SIG-M5 treated with dmso at 0.1 percent for 504 hours (cell line): ENCODE measurements around the gene GPATCH4.
A peak's percentile ranks its signal among the peaks of the same experiment; 100 is the strongest.
"Not testable (repeated sequence)": the region's sequence is repeated elsewhere in the genome, so short reads cannot be mapped to it uniquely, and the experiment has no call there.

Source experiments
- DNase-seq: peaks from one replicate; lab custom pipeline; 2025; ENCODE audit not compliant: unreplicated experiment; lab: John Stamatoyannopoulos, UW

Gene GPATCH4

DNA sequence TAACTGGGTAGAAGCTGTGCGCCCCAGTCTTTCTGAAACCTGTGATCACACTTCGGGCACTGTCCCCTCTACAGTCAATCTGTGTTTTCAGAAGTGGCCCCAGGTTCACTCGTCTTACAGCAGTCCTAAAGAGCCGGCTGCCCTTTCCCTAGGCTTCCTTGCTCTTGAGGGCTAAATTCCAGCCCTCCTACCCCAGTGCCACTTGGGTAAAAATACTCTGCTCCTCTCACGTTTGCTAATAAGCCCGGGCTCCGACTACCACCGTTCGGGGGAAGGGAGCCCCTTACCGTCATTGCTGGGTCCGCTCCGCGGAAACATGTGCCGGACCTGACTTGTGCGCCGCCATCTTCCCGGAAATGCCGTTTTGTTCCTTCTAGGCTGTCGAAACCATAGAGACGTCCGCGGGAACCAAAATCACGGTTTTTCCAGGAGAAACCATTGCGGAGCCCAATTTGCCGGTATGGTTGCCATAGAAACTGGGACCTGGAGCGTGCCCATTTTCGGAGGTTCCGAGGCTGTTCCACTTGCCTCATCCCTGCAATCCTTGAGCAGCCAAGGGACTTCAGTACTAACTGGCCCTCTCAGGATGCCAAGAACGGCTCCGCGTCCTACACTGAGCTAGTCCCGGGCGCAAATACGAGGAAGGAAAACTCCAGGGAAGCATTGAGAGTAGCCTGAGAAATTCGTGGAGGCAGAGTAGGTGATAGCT is at the start of gene GPATCH4:
Gene GPATCH4 (minus strand): TSS at position 358 of the 709 bp plus-strand sequence.
- DNase-seq = peak; percentile 84

DNA sequence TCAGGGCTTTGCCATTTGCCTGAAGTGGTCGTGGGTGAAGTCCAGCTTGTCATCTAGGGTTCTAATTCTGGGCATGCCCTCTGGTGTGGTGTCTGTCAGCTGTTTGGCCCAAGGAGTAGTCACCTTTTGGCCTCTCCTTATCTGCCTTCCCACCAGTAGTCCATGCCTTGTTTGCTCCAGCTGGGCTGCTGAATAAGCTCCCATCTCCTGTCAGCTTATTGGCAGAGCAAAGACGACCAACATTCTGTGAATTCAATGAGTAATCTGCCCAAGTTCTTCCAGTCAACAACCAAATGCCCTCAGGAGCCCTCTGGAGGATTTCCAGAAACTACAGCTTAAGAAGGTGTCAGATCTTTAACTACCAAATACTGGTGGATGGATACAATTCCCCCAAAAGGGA is 47.7 kb upstream of the GPATCH4 start:
- peak; percentile 25 for DNase-seq

DNA sequence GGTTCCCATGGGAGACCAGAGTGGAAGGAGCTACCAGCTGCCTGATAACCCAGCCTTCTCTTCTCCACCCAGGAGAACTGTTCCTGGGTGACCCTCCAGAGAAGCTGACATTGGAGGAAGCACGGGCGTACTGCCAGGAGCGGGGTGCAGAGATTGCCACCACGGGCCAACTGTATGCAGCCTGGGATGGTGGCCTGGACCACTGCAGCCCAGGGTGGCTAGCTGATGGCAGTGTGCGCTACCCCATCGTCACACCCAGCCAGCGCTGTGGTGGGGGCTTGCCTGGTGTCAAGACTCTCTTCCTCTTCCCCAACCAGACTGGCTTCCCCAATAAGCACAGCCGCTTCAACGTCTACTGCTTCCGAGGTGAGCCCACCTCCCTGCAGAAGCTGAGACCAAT is 47.2 kb upstream of the GPATCH4 start:
- DNase-seq = no peak

DNA sequence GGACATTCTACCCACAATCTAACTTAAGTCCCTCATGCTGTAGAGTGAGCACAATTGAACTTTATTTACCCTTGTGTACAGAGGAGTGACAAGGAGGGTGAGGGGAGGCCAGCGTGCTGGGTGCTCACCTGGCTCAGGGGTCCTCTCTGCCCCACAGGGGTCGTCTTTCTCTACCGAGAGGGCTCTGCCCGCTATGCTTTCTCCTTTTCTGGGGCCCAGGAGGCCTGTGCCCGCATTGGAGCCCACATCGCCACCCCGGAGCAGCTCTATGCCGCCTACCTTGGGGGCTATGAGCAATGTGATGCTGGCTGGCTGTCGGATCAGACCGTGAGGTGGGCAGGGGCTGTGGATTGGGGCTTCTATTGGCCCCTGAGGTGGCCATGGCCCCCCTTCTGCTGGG is 46.1 kb upstream of the GPATCH4 start:
- DNase-seq = no peak

DNA sequence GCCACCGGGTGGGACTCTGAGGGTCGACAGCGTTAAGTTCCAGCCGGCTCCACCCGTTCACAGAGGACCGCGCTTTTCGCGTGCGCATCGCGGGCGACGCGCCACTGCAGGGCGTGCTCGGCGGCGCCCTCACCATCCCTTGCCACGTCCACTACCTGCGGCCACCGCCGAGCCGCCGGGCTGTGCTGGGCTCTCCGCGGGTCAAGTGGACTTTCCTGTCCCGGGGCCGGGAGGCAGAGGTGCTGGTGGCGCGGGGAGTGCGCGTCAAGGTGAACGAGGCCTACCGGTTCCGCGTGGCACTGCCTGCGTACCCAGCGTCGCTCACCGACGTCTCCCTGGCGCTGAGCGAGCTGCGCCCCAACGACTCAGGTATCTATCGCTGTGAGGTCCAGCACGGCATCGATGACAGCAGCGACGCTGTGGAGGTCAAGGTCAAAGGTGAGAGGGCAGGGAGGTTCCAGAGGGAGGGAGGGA is 45.5 kb upstream of the GPATCH4 start:
- no peak for DNase-seq

DNA sequence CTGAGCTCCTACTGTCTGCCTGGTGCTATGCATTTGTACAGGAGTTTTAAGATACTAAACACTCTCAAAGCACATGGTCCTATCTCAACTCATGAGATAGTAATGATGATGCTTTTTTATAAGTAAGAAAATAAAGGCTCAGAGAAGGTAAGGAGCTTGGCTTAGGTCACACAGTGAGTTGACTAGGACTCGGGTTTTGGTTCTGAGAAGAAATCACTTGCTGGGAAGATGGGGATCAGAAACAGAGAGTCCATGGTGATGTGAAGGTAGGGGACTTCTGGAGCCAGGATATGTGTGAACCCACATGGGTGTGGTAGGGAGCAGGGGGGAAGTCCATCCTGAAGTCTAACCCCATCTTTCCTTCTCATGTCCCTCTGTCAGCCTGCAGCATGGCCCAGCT is 44.4 kb upstream of the GPATCH4 start:
- no peak for DNase-seq

DNA sequence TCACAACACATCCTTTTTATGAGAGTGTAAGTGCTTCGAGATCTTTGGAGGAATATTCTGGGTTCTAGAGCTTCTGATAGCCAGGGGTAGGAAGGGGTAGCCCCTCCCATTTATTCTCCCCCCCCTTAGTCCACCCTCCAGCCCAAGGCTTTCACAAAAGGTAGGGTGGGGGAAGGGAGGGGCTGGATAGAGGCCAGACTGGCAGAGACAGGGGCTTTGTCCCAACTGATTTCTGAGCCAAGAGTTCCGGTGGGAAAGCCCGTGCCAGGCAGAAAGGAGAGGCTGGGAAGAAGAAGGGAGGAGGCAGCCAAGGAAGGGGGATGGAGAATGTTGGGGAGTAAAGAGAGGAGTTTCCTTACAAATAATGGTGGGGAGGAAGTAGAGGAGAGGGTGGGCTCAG is 43.8 kb upstream of the GPATCH4 start:
- DNase-seq = no peak

DNA sequence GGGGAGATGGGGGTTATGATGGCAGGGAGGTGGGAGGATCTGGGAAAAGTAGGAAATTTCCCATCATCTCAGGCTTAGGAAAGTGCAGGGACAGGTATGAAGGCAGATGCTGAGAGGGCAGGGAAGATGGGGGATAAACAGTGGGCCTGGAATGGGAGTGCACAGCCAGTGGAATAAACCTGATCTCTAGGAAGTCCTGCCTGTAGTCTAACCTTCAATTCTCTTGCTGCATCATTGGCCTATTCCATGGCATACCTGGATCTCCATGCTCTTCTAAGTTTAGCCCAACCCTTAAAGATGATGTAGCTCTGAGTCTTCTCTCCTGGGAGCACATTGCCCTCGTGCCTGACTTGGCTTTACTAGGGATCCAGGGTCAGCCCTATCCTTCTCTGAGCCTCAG is 43.4 kb upstream of the GPATCH4 start:
- no peak for DNase-seq

DNA sequence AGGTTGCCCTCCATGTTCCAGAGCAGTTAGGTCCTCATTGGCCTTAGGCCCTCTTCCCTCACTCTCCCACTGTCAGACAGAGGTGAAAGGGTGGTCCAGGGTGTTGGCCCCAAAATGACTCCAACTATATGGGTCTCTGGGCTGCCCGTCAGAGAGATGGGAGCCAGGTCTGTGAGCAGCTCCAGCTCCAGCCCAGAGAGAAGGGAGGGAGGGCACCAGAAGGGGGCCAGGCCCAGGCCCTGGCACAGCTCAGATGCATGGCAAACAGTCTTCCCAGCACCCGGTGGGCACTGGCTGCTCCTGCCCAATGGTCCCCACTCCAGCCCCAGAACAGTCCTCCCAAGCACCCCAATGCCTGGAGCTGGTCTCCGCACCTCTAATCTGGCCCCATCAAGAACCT is 42.9 kb upstream of the GPATCH4 start:
- no peak for DNase-seq

DNA sequence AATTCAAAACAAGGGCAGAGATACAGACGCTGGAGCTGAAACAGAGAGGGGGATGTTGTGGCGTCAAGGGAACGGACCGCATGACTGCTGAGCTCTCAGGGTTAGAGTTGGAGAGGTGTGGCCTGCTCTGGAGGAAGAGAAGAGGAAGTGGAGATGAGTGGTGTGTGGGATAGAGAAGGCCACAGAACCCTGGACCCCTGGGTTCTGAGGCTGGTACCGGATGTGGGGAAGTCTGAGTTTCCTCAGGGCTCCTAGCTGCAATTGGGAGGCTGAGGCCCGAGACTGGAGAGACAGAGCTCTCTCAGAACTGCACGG is 42.5 kb upstream of the GPATCH4 start:
- peak; percentile 91 for DNase-seq

DNA sequence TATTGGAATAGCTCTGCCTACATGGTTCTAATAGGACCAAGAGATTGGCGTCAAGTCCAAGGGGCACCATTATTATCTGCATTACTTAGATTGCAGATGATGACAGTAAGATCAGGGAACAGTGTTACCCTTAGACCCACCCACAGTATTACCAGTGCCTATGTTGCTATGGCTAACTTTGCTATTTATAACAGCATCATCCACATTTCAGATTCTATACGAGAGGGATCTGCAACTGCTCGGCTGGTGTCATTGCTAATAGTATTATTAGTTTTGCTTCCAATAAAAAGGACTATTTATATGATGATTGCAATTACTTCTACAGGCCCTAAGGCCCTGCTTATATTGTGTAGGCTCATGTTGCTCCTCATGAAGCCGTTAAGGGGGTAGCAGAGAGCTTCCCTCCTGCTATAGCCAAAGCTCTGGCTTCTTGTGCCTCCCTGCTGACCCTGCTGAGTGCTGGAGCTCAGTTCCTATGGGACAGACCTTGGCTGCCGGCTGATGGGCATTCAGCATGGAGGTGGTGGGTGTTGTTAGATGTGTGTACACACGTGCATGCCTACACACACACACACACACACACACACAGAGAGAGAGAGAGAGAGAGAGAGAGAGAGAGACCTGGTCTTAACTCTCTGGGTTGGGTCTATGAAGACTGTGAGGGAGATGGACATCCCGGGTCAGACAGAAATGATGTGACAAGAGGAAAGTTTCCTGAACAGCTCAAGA is 41.9 kb upstream of the GPATCH4 start:
- DNase-seq = no peak

DNA sequence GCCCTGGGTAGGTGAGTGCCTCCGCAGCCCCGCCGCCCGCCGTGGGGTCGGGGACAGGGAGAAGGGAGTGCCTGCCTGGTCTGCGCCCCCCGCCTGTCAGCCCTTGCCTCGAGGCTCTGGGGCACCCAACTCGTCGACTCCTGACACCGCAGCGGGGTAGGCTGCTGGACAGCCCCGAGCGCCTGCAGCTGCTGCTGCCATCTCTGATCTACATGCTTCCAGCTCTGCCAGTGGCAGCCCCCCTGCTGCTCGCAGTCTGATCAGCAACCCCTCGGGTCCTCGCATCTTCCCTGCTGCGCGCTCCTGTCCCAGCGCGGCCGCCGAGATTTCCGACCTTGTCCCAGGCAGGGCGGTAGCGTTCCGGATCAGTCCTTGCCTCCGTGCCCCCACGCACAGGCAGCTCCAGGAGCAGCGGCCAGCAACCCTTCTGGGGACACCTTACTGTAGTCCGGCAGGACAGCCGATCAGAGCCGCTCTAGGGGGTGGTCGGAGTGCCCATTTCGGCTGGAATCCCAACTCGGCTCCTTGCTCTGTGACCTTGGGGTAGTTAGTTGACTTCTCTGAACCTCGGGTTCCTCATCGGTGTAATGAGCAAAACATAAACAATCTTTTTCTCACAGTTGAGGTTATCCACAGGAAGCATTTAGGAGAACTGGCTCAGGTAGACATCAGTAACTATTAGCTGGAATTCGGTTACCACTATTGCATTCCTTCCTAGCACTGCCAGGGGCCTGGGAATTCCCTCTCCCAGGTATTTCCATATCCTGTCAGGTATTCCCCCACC is 41.2 kb upstream of the GPATCH4 start:
- DNase-seq = no peak

DNA sequence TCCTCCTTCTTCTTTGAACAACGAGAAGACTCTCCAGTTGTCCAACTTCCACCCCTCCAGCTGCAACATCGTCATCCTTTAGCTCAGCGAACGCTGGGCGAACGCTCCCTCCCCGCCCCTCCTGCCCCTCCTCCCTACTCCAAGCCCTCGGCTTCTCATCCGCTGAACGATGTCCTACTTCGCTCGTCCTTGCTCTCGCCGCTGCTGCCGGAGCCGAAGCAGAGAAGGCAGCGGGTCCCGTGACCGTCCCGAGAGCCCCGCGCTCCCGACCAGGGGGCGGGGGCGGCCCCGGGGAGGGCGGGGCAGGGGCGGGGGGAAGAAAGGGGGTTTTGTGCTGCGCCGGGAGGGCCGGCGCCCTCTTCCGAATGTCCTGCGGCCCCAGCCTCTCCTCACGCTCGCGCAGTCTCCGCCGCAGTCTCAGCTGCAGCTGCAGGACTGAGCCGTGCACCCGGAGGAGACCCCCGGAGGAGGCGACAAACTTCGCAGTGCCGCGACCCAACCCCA is 40.5 kb upstream of the GPATCH4 start, which contains the start of gene BCAN:
Gene BCAN (plus strand): TSS at position 357 of the 504 bp plus-strand sequence. CDS start 3,938 bp downstream, outside the sequence.
- DNase-seq = no peak

DNA sequence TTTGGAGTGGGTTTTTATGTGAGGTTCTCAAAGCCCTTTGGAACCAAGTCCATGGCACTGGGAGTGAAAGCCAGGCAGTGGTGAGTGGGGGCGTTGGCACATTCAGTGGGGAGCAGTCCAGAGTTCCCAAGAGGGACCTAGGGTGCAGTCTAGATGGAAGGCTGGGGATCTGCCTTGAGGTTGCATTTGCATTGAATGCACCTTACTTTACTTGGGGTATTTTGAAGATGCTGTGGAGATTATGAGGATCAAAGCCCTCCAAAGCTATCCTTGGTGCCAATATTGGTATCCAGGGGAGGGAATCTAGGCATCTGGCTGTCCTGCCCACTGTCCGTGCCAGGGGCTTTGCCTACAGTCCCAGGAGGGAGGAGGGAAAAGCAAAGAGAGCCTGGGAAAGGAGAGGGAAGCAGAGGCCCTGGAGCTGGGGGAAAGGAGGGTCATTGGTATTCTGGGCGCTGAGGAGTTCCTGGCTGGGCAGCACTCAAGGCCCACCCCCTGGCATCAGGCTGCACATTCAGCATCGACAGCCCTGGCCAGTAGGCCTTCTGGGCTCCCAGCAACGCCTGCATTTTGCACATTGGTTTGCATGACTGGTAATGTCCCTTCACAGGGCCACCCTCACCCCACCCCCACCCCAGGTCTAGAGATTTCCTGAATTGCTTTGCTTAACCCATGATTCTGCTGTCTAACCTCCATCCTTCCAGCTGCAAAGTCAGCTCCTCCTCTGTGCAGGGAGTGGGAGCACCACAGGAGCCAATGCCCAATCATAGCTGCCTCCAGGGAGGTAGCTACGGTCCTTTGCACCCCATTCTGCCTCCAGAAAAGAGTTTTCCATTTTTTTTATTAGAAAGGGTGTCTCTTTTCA is 39.8 kb upstream of the GPATCH4 start:
- no peak for DNase-seq

DNA sequence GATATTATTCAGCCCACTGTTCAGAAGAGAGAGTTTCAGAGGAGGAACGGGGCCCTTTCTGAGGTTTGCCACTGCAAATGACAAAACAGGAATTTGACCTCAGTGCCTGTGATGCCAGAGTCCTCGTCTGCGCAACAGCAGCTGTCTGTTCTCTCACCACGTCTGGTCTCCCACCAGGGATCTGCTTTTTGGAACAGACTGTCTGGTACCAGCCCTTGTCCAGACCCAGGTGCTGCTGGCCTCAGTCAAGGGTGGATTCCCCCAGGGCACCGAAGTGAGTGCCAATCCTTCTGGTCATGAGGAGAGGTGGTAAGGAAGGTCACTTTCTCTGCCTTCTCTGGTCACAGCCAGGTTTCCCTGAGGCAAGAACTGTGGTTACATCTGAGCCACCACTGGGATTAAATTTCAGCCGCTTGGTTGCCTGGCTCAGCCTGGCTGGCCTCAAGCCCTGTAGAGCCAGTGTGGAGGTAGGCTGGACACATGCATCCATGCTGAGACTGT is 38.4 kb upstream of the GPATCH4 start:
- DNase-seq = peak; percentile 30

DNA sequence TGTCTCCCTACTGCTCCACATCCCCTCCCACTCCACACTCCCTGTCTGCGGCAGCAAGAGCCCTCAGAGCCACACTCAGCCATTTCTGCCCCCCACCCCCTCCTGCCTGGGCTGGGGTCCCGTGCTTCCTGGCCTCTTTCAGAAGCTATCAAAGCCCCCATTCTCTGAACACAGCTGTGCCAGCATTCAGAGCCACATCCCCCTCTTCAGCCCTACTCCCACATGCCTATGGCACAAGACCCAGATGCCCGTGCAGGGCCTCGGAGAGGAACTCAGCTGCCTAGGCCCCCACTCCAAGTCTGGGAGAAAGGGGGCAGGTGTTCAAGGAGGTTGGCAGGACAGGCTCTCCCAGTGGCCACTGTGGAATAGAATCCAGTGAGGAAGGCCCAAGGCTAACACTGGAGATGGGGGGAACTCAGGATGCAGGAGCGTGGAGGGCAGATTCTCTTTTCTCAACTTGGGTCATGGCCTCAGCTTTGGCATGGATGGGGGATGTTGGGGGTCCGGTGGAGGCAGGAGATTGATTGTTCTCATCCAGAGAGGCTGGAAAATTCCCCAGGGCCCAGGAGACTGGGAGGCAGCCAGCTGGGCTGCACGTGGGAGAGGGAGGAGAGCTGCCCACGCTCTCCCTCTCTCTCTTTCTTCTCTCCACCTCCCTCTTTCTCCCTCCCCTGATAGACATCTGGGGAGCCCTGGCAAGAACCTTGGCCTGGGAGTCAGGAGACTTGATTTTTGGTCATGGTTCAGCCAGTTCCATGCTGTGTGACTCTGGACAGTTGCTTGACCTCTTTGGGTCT is 37.1 kb upstream of the GPATCH4 start:
- no peak for DNase-seq

DNA sequence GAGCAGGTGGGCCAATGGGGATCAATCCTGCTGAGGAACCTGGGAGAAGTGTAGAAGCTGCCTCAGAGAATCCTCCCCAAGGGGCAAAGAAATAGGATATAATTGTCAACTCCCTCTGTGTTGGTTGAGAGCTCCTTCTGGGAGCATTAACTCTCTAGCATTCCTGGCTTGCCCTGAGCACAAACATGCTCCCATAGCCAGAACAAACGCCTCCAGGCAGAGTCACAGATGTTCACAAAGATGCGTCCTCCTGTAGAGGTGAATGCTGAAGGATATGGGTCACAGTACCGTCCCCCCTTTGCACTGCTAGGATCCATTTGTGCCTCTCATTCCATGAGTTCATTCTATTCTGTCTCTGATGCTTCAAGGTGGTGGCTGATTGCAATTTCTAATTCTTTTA is 31.1 kb upstream of the GPATCH4 start:
- DNase-seq = no peak

DNA sequence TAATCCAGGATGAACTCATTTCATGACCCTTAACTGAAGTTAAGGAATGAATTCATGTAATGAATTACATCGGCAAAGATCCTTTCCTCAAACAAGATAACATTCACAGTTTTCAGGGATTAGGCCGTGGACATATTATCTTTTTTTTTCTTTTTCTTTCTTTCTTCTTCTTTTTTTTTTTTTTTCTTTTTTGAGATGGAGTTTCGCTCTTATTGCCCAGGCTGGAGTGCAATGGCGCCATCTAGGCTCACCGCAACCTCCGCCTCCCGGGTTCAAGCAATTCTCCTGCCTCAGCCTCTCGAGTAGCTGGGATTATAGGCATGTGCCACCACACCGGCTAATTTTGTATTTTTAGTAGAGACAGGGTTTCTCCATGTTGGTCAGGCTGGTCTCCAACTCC is 29.9 kb upstream of the GPATCH4 start:
- DNase-seq = not testable (repeated sequence)

DNA sequence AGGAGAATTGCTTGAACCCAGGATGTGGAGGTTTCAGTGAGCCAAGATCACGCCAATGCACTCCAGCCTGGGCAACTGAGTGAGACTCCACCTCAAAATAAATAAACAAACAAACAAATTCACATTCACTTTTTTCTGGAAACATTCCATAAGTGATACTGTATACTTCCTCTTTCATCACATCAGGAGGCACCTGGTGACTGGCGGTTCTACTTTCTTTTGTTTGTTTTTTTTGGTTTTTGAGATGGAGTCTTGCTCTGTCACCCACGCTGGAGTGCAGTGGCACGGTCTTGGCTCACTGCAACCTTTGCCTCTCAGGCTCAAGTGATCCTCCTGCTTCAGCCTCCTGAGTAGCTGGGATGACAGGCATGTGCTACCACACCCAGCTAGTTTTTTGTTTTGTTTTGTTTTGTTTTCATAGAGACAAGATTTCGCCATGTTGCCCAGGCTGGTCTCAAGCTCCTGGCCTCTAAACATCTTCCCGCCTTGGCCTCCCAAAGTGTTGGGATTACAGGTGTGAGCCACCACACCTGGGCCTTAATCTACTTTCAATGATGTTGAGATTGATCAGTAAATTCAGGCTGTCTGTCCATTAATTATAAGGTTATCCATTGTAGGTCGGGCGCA is 28.7 kb upstream of the GPATCH4 start:
- no peak for DNase-seq
